Hepatic stellate cell (primary cell): ENCODE measurements around the gene TTBK1.

Source experiments
- DNase-seq: peaks from one replicate; pipeline ENCODE4 v3.0.0; 2011; ENCODE audit warnings: low spot score

TTBK1 gene

GRCh38 chr6:43255408-43256054 lies 12.2 kb downstream of the TTBK1 start:
- no peak for DNase-seq

- no peak for DNase-seq
Measured at GRCh38 chr6:43256670-43257366, 13.5 kb downstream of the TTBK1 start.

- DNase-seq, result no peak
Measured at GRCh38 chr6:43257367-43258145, 14.3 kb downstream of the TTBK1 start.

- DNase-seq, result no peak
Measured at GRCh38 chr6:43258180-43258579, 14.9 kb downstream of the TTBK1 start.

GRCh38 chr6:43258807-43259686 lies 15.8 kb downstream of the TTBK1 start:
- DNase-seq, result no peak

- no peak for DNase-seq
Measured at GRCh38 chr6:43260791-43261190, 17.5 kb downstream of the TTBK1 start.

- DNase-seq, result no peak
Measured at GRCh38 chr6:43261198-43261597, 17.9 kb downstream of the TTBK1 start.

GRCh38 chr6:43262000-43262779 lies 18.9 kb downstream of the TTBK1 start:
- DNase-seq, result no peak

- DNase-seq, result no peak
Measured at GRCh38 chr6:43262780-43263313, 19.6 kb downstream of the TTBK1 start.

GRCh38 chr6:43263314-43264178 lies 20.3 kb downstream of the TTBK1 start:
- DNase-seq, result peak; percentile 96

GRCh38 chr6:43264599-43265145 lies 21.4 kb downstream of the TTBK1 start:
- no peak for DNase-seq

- no peak for DNase-seq
Measured at GRCh38 chr6:43265564-43265963, 22.3 kb downstream of the TTBK1 start.

- DNase-seq, result no peak
Measured at GRCh38 chr6:43267619-43268354, 24.5 kb downstream of the TTBK1 start.

GRCh38 chr6:43268355-43268700 lies 25.0 kb downstream of the TTBK1 start:
- no peak for DNase-seq

GRCh38 chr6:43268782-43269272 lies 25.5 kb downstream of the TTBK1 start:
- no peak for DNase-seq

- no peak for DNase-seq
Measured at GRCh38 chr6:43269273-43270007, 26.2 kb downstream of the TTBK1 start.

GRCh38 chr6:43271103-43271815 lies 28.0 kb downstream of the TTBK1 start:
- no peak for DNase-seq

- DNase-seq, result no peak
Measured at GRCh38 chr6:43271944-43272343, 28.7 kb downstream of the TTBK1 start.
